Measurements from ENCODE around the gene PER3. TPM values are rescaled to one million over a fixed set of nuclear protein-coding genes. Genes with fewer than 3 reads are reported as not detected.

PER3 gene
- total and polyA plus RNA-seq, 2 of the 8 experiments (the other 6 are each of a cell fraction or from before 2014, with no cell fraction given), result 8.3 to 9.3 TPM

- Histone ChIP-seq H3K23me2 (ENCODE audit: low read depth, low read length) (no peaks in the 10 kb centered on the region; the same call in 1 of the 2 replicates), H3K36me3 (ENCODE audit: control insufficient read depth in 2 of 4, insufficient read depth in 4 of 4, low read length in 3 of 4) (peaks cover 0 to 3% (median 0%) of the 10 kb centered on the region in 4 experiments; a peak in 1 of 8 replicates), H3K18ac (ENCODE audit: extremely low read depth, low read length) (no peak overlapping the region), H2BK5ac (ENCODE audit: low read depth, low read length) (no peak overlapping the region), H3K4ac (replicated peaks; ENCODE audit: insufficient read length, low read depth, low read length) (no peak overlapping the region), H2AK5ac (ENCODE audit: low read depth, low read length) (no peak overlapping the region), H3K56ac (replicated peaks; ENCODE audit: insufficient read length, low read depth, low read length) (no peak overlapping the region), H3K9ac (replicated peaks in 1 of 4; ENCODE audit: extremely low read depth in 1 of 4, low read depth in 3 of 4, low read length in 3 of 4) (no peak overlapping the region), H4K20me1 (replicated peaks in 1 of 2; ENCODE audit: control insufficient read depth in 1 of 2, insufficient read depth in 2 of 2, low read length in 2 of 2) (no peaks in the 10 kb centered on the region), H3K4me2 (ENCODE audit: insufficient read depth in 1 of 2, low read depth in 2 of 2, low read length in 2 of 2) (no peak overlapping the region), H3K9me3 (ENCODE audit: insufficient read depth in 2 of 2, low read depth in 1 of 2, low read length in 1 of 2) (no peaks in the 10 kb centered on the region), H3K27me3 (replicated peaks in 1 of 4; ENCODE audit: control insufficient read depth in 3 of 4, extremely low read depth in 1 of 4, insufficient read depth in 3 of 4, low read length in 3 of 4) (no peaks in the 10 kb centered on the region), H3K4me3 (ENCODE audit: extremely low read depth in 1 of 4, insufficient read depth in 2 of 4, low read depth in 3 of 4, low read length in 4 of 4) (no peak overlapping the region), H2AFZ (ENCODE audit: low read length) (no peak overlapping the region), H2BK120ac (replicated peaks; ENCODE audit: low read depth, low read length) (no peak overlapping the region), H4K8ac (ENCODE audit: extremely low read depth, insufficient read depth, low read length) (no peak overlapping the region), H4K91ac (replicated peaks; ENCODE audit: insufficient read length, low read length) (no peak overlapping the region), H3K23ac (ENCODE audit: insufficient read length) (no peak overlapping the region), H4K5ac (ENCODE audit: insufficient read length, low read depth, low read length) (no peak overlapping the region), H3K14ac (ENCODE audit: insufficient read length) (no peak overlapping the region), H3K79me1 (ENCODE audit: low read depth, low read length) (no peaks in the 10 kb centered on the region), H3K4me1 (replicated peaks in 1 of 4; ENCODE audit: control insufficient read depth in 3 of 4, insufficient read depth in 4 of 4, low read length in 3 of 4) (peaks cover 3 to 9% (median 6%) of the 10 kb centered on the region in 4 experiments; a peak in 6 of 7 replicates), H2BK20ac (ENCODE audit: low read length) (no peak overlapping the region), H2BK12ac (ENCODE audit: low read depth, low read length) (no peak overlapping the region), H3K27ac (ENCODE audit: low read depth, low read length) (no peak overlapping the region), H2BK15ac (ENCODE audit: low read length) (no peak overlapping the region), H3K79me2 (ENCODE audit: control insufficient read depth in 1 of 2, insufficient read depth in 2 of 2, low read length in 2 of 2) (no peaks in the 10 kb centered on the region)
- 82% methylated on average over 11 of the region's 11 CpGs; no CpG with 5 or more reads in 1 of the 2 experiments for WGBS, 2 experiments (ENCODE audit: extremely low coverage in 1 of 2, insufficient coverage in 1 of 2, insufficient read length in 1 of 2, insufficient replicate concordance in 2 of 2, low coverage in 1 of 2, low lambda C conversion rate in 2 of 2, missing lambda C conversion rate in 1 of 2)
- no peak for TF ChIP-seq POLR2AphosphoS5 (IDR thresholded peaks at IDR 0.05; ENCODE audit: low read depth, low read length)
- TF ChIP-seq KDM4A (IDR thresholded peaks at IDR 0.05; ENCODE audit: low read depth, low read length, severe bottlenecking), result no peak
- TF ChIP-seq CEBPB (IDR thresholded peaks at IDR 0.05; ENCODE audit: low read depth, low read length), result no peak
- TF ChIP-seq CTBP2 (IDR thresholded peaks at IDR 0.05; ENCODE audit: borderline replicate concordance, insufficient read depth, insufficient read length, low read length), result no peak
- no peak for TF ChIP-seq GABPA (IDR thresholded peaks at IDR 0.05; ENCODE audit: borderline replicate concordance, insufficient read depth, low read length)
- no peak for TF ChIP-seq CREB1 (IDR thresholded peaks at IDR 0.05)
- TF ChIP-seq TBP (IDR thresholded peaks at IDR 0.05; ENCODE audit: low read depth, low read length), result no peak
- TF ChIP-seq YY1 (IDR thresholded peaks at IDR 0.05; ENCODE audit: low read depth, low read length), result no peak
- no peak for TF ChIP-seq SRF (IDR thresholded peaks at IDR 0.05; ENCODE audit: low read depth, low read length)
- no peak for TF ChIP-seq NANOG (IDR thresholded peaks at IDR 0.05; ENCODE audit: insufficient read depth, low read depth, low read length, poor library complexity, severe bottlenecking)
- no peak for TF ChIP-seq SP1 (IDR thresholded peaks at IDR 0.05; ENCODE audit: low read depth, low read length)
- FAIRE-seq (no peak), DNase-seq (ENCODE audit: low read depth in 1 of 2, low spot score in 2 of 2) (no peak)
- CTCF ChIA-PET (ENCODE audit: partially characterized antibody), result interaction anchor here (1.0 to 11.7 kb wide), 9 partner anchors 8 to 225 kb away, joined by 4 to 554 read pairs (median 12); no protein-coding TSS in a partner anchor
- POLR2A ChIA-PET (ENCODE audit: partially characterized antibody), result interaction anchor here (1.8 to 5.0 kb wide), 2 partner anchors 76 to 82 kb away, joined by 6 to 36 read pairs; no protein-coding TSS in a partner anchor
Measured at GRCh38 chr1:7751174-7751573, 32.9 kb upstream of the PER3 start.

All from H1 (cell line).